HG03442 (cell line): ENCODE data around the gene OR4D1.
"Not testable (repeated sequence)": the region's sequence is repeated elsewhere in the genome, so short reads cannot be mapped to it uniquely, and the experiment has no call there.

Experiments
- ATAC-seq: cut with Tn5 transposase; IDR thresholded peaks from one replicate; pipeline ENCODE4 v1.9.1; 2021; ENCODE audit warnings: mild to moderate bottlenecking, moderate library complexity; ENCODE audit not compliant: unreplicated experiment

OR4D1 gene

DNA sequence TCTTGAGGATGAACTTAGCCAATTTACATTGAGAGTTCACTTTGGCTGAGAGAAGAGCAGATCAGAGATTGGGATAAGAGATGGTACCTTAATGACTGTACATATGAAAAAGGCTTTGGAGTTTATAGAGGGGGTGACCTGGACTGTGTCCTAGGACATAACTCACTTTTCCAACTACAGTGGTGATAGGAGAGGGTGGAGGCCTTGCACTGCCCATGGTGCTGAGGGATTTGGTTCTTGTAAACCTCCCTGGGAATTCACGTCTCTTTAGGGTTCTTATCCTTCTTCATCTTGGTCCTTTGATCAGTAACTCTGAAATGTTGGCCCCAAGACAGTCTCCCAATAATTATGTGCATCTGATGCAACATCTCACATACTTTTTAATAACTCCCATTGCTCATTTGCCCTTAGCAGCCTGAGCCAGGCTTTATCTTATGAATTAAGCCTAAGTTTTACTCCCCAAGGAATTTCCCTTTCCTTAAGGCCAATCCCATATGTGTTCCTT is at the start of gene OR4D1:
Gene OR4D1 (plus strand): TSS at position 455 of the 505 bp plus-strand sequence. CDS start 6,770 bp downstream, outside the sequence.
- no peak for ATAC-seq

DNA sequence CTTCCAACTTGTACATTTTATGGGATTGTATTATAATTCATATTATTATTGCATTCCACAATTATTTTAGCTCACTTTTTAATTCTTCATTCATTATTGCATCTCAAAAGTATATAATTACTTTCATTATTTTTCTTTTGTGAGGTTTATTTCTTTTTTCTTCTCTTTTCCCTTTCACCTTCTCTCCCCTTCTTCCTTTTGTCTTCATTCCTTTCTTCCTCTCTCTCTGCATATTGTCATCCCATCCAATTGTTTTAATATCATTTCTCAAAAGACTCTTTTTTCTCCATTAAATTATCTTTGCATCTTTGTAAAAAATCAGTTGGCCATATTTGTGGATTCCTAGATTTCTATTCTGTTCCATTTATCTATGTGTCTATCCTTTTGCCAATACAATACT is 47.7 kb upstream of the OR4D1 start:
- no peak for ATAC-seq

DNA sequence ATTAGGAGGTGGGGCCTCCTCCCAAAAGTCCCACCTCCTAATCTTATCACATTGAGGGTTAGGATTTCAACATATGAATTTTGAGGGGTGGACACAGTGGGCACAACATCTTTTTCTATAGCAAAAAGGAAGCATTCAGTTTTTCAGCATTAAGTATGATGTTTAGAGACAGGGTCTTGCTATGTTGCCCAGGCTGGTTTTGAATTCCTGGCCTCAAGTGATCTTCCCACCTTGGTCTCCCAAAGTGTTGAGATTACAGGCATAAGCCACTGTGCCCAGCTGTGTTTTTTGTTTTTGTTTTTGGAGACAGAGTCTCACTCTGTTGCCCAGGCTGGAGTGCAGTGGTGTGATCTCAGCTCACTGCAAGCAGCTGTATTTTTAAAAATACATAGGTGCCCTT is 46.3 kb upstream of the OR4D1 start:
- ATAC-seq = not testable (repeated sequence)

GRCh38 chr17:58105093-58105492 is 43.1 kb upstream of the OR4D1 start:
- ATAC-seq = no peak

DNA sequence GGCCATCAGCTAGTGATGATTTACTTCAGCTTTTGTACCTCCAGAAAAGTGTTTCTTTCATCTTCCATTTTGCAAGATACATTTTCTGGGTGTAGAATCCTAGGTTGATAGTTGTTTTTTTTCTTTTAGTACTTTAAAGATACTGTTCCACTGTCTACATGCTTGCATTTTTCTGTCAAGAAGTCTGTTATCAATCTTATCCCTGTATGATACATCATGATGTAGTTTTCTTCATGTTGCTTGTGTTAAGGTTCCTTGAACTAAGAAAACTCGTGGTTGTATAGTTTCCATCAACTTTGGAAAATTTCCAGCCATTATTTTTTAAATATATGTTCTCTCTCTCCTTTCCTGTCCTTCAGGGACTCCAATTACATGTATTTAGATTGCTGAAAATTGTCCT is 40.9 kb upstream of the OR4D1 start:
- no peak for ATAC-seq

GRCh38 chr17:58109197-58109596 is 39.0 kb upstream of the OR4D1 start:
- no peak for ATAC-seq

- no peak for ATAC-seq
Measured at GRCh38 chr17:58110012-58110411, 38.2 kb upstream of the OR4D1 start.

GRCh38 chr17:58111676-58112075 is 36.5 kb upstream of the OR4D1 start:
- ATAC-seq = no peak

DNA sequence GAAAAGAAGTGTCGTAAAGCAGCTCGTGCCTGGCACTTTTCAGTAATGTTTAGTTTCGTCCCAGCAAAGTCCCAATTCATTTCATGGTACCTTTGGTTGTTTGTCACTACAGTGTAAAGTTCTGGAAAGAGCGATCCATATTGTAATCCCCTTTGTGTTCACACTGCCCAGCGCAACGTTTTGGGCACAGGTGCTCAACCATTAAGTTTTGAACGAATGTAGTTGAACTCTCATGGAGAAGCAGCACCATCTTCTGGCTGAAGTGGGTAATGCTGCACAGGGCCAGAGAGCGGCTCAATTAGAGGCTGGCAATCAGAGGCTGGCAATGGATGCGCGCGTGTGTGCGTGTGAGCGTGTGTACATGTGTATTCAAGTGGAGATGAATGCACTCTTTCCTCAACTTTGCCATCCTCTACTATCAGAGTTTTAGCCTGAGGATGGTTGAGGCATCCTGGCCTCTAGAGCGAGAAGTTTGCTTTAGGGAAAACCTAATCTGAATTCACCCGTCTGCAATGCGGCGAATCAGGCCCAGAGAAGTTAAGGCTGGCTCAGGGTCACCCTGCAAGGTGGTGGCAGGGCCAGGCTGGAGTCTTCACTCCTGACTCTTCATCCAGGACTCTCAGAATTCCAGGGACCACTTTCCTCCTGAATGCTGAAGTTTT is 35.1 kb upstream of the OR4D1 start:
- ATAC-seq = no peak

GRCh38 chr17:58113947-58114346 is 34.2 kb upstream of the OR4D1 start:
- no peak for ATAC-seq

DNA sequence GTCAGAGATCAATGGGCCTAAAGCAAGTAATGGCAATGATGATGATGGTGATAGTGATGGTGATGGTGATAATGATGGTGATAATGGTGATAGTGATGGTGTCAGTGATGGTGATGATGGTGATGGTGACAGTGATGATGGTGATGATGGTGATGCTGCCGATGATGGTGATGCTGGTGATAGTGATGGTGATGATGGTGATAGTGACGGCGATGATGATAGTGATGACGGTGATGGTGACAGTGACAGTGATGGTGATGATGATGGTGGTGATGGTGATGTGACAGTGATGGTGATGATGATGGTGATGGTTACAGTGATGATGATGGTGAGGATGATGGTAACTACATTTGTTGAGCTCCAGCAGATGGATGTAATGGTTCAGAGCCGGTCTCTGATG is 30.8 kb upstream of the OR4D1 start:
- no peak for ATAC-seq

DNA sequence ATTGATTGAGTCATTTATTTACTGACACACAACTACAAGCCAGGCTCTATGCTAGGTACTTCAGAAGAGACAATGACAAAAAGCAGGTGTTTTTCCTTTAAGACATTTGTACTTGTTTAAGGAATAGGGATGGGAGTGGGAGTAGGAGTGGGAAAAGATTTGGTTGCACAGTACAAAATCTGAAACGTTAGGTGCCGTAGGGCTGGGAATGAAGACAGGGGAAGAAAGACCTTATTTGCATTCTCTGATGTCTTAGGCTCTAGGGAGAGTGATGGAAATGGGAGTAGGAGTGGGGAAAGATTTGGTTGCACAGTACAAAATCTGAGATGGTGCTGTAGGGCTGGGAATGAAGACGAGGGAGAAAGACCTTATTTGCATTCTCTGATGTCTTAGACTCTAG is 28.7 kb upstream of the OR4D1 start:
- no peak for ATAC-seq

DNA sequence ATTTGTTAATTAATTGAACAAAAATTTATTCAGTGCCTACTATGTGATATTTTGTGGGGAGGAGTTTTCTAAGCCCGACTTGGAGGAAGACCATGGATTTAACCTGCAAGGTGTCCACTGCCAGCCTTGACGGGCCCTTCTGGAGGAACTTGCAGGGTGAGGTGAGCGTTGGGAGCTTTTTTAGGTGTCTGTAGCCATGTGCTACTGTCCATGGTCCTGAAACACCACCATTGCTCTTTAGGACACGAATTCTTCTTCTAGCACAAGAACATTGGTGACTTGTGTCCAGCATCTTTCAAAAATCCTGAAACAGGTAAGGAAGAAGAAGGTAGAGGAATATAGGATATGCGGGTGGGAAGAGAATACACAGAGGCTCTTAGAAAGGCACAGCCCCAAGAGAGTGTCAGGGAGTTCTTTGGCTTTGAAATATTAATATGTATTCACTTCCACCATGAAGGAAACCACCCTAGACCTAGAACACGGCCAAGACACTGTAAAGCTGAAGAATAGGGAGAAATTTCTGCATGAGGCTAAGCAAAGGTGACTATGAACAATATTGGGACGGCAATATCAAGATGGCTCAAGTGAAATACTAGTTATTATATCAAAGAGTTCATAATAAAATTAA is 27.9 kb upstream of the OR4D1 start:
- ATAC-seq = no peak

DNA sequence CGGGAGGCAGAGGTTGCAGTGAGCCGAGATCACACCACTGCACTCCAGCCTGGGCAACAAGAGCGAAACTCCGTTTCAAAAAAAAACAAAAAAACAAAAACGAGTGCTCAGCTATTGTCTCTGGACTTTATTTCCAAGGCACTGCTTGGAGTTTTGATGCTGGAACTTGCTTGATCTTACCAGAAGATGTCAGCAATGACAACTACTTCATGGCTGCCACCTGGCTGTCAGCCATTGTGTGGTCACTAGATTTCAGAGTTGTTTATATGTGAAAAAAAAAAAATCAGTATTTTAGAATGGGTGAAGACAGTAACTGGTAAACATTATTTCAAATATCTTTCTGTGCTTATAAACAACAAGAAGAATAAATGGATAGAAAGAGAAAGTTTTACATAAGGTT is 26.3 kb upstream of the OR4D1 start:
- ATAC-seq = no peak

GRCh38 chr17:58127846-58128245 is 20.3 kb upstream of the OR4D1 start:
- no peak for ATAC-seq

DNA sequence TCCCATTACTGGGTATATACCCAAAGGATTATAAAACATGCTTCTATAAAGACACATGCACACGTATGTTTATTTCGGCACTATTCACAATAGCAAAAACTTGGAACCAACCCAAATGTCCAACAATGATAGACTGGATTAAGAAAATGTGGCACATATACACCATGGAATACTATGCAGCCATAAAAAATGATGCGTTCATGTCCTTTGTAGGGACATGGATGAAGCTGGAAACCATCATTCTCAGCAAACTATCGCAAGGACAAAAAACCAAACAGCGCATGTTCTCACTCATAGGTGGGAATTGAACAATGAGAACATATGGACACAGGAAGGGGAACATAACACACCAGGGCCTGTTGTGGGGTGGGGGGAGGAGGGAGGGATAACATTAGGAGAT is 15.5 kb upstream of the OR4D1 start:
- ATAC-seq = not testable (repeated sequence)

DNA sequence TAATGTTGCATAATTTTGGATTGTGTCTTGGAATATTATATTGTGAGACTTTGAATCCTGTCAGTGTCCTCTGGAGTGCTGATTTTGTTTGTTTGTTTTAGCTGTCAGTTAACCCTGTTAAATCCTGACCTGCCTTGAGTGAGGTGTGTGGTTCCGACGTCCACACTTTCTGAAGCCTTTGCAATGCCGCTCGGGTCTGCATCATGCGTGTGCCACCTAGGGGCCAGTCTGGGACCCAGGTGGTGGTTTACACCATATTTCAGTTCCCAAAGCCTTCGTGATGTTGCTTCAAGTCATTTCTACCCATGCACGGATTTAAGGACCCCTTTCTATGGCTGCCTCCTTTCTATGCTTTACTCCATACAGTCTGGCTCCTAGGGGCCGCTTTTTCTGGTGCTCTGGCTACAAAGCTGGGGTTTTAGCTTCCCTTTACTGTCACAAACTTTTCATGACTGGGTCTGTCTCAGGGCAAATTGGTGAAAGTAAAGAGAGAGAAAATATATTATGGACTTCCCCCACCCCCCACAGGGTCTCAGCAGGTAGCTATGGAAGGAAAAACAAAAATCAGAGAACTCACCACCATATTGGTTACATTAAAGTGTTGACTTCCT is 11.4 kb upstream of the OR4D1 start:
- no peak for ATAC-seq

DNA sequence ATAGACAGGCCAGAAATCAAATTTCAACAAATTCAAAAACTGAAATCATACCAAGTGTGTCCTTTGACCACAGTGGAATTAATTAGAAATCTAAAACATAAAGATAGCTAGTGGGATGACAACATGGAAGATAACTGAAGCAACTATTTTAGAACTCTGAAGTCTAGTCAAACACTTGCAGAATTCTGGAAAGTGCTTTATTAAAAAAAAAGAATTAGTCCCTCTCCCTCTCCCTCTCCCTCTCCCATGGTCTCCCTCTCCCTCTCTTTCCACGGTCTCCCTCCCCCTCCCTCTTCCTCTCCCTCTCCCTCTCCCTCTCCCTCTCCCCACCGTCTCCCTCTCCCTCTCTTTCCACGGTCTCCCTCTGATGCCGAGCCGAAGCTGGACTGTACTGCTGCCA is 6.7 kb upstream of the OR4D1 start:
- no peak for ATAC-seq

DNA sequence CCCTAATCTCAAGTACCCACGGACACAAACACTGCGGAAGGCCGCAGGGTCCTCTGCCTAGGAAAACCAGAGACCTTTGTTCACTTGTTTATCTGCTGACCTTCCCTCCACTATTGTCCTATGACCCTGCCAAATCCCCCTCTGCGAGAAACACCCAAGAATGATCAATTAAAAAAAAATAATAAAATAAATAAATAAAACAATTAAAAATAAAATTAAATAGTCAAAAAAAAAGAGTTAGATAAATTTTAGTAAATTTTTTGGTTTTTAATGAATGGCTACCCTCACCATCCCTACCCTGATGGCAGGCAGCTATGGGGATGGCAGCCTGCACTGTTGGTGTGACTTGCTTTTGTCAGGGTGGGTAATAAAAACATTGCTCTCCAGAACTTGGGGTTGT is 4.8 kb upstream of the OR4D1 start:
- ATAC-seq = not testable (repeated sequence)

- no peak for ATAC-seq
Measured at GRCh38 chr17:58144801-58145200, 3.4 kb upstream of the OR4D1 start.

GRCh38 chr17:58148609-58149008 is 425 bp downstream of the OR4D1 start:
- ATAC-seq = no peak

DNA sequence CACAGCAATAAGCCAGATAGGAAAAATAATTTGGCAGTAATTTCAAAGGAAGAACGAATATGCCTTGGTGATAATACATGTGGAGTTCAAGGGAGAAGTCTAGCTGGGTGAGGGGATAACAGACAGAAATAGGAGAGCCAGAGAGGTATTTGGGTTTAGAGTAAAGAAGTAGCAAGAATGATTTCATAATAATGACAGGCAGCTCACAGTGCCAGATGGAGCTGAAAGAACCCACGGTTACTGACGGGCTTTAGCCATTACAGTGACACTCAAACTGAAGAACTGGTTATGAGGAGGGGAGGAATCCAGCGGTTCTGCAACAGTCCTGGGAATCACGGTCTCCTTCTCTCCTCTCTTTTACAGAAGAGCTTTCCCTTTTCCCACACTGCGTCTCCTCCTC is 2.2 kb downstream of the OR4D1 start:
- no peak for ATAC-seq
